Skeletal muscle satellite cell (primary cell): ENCODE results near the gene SLC4A1AP.

ENCODE experiments used
- H3K27me3 ChIP-seq: 2 replicates; pipeline ENCODE4 v1.7.0; 2013; ENCODE audit warnings: low read length; ENCODE audit not compliant: control insufficient read depth, insufficient read depth
- H3K36me3 ChIP-seq: 2 replicates; pipeline ENCODE4 v1.7.0; 2013; ENCODE audit warnings: mild to moderate bottlenecking, control low read depth, low read length; ENCODE audit not compliant: insufficient read depth
- H3K4me1 ChIP-seq: 2 replicates; pipeline ENCODE4 v1.7.0; 2013; ENCODE audit warnings: low read length; ENCODE audit not compliant: control insufficient read depth, insufficient read depth
- H3K4me2 ChIP-seq: 2 replicates; pipeline ENCODE4 v1.7.0; 2013; ENCODE audit warnings: mild to moderate bottlenecking, low read length
- H3K4me3 ChIP-seq: 2 replicates; pipeline ENCODE4 v1.7.0; 2013; ENCODE audit warnings: low read length
- H3K9ac ChIP-seq: 2 replicates; pipeline ENCODE4 v1.7.0; 2013; ENCODE audit warnings: mild to moderate bottlenecking, low read depth, low read length, moderate library complexity
- H3K9me3 ChIP-seq: replicated peaks from 2 replicates; pipeline ENCODE4 v1.7.0; 2013; ENCODE audit warnings: mild to moderate bottlenecking, control low read depth, low read length

Gene SLC4A1AP

DNA sequence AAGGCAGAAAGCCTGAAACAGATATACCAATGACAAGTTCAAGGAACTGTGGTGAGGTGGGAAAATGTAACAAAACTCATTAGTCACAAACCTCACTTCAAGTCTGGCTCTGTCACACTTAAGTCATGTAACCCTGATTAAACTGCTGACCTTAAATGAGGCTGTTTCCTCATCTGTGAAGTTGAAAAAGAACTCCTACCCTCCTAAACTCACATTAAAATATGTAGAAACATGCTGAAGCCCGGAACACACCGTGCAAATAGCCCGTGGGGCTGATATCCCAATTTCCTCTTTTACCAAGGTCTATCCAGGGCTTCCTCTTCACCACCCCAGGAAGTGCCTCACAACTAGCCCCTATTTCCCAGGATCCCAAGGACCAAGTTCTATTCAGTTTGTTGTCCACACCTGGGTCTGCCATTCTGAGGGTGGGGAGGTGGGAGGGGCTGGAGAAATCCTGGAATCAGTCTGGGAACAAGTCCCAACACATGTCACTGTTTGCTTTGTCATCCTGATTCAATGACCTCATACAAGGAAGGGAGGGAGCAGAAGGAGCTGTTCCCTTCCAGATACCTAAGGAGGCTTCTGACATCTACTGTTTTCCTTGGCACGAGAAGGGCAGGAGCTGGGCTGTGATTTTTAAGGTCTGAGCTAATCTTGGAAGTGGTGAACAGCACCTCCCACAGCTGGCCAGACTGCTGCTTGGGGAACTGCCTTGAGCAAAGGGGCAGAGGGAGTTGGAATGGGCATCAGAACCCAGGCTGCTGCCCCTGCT lies 42.3 kb downstream of the SLC4A1AP start:
- no peaks in the 10 kb centered on the region for H3K9me3 ChIP-seq
- peaks cover 66% of the 10 kb centered on the region for H3K4me1 ChIP-seq
- H3K36me3 ChIP-seq = no peaks in the 10 kb centered on the region
- no peaks in the 10 kb centered on the region for H3K27me3 ChIP-seq
- H3K9ac ChIP-seq = peak overlapping the region; percentile 43
- H3K4me2 ChIP-seq = peak overlapping the region; percentile 37
- H3K4me3 ChIP-seq = no peak overlapping the region

DNA sequence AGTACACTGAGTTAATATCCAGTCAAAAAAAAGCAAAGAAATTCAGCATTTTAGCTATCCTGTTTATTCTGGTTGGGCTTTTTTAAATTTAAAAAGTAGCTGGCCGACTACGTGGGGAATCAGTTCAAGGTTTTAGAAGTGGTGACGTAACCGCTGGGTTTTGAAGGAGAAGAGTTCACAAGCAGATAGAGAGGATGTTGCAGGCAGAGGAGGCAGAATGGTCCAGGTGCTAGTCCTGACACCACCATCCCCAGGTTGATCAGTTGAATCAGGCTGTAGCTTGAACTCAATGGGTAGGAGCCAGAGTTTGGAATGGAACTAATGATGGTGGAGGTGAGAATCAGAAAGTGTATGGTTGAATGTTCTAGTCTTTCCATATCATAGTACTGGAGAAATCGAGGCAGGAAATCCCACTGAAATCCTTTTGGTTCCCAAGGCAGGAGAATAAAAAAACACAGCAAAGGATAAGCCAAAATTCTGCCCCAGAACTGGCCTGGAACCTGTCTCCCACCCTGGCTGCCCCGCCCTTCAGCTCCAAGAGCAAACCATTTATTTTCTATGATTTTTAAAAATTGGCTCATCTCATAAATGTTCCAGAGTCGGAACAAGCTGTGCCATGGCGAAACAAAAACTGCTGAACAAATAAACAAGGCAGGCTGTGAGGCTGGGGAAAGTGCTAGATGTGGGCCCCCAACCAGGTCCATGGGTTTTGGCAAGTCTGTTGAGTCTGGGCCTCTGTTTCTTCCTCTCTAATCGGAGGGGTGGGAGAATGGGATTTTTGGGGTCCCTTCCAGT lies 44.0 kb downstream of the SLC4A1AP start:
- Histone ChIP-seq H3K9me3 (no peaks in the 10 kb centered on the region), H3K4me2 (no peak overlapping the region), H3K4me1 (peaks cover 59% of the 10 kb centered on the region), H3K4me3 (no peak overlapping the region), H3K27me3 (no peaks in the 10 kb centered on the region), H3K36me3 (no peaks in the 10 kb centered on the region), H3K9ac (no peak overlapping the region)

DNA sequence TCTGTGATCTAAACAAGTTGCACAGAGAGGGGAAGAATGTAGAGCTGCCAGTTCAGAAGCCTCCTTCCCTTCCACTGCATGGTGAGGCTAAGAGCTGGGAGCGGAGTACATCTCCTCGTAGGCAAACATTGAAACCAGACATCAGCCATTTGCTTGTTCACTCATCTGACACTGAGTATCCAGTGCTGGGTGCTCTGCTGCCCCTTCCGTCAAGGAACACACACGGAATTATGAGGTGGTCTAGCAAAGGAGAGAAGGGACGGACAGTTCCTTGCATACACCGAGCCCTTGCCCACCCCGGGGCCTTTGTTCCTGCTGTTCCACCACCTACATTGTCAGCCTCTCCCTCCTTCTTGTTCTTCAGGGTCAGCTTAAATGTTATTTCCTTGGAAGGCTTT lies 44.6 kb downstream of the SLC4A1AP start:
- H3K4me3 ChIP-seq = no peak overlapping the region
- H3K4me2 ChIP-seq = no peak overlapping the region
- no peaks in the 10 kb centered on the region for H3K27me3 ChIP-seq
- H3K4me1 ChIP-seq = peaks cover 55% of the 10 kb centered on the region
- H3K36me3 ChIP-seq = no peaks in the 10 kb centered on the region
- H3K9me3 ChIP-seq = no peaks in the 10 kb centered on the region
- no peak overlapping the region for H3K9ac ChIP-seq

DNA sequence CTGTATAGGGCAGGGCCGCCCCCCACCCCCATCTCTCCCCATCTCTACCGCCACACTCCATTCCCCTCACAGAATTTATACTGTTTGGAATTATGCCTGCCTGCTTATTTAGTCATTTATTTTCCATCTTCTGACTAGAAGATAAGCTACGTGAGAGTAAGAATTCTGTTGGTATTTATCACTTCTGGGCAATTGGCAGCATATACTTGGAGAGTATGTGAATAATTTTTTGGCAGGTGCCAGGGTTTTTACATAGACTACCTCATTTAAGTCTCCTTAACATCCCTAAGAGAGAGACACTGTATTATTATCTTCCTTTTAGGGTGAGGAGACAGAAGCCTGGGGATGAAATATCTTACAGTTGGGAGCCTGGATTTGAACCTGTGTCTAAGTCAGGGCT lies 45.0 kb downstream of the SLC4A1AP start:
- Histone ChIP-seq H3K4me2 (no peak overlapping the region), H3K9ac (no peak overlapping the region), H3K4me3 (no peak overlapping the region), H3K27me3 (no peaks in the 10 kb centered on the region), H3K9me3 (no peaks in the 10 kb centered on the region), H3K4me1 (peaks cover 51% of the 10 kb centered on the region), H3K36me3 (no peaks in the 10 kb centered on the region)

DNA sequence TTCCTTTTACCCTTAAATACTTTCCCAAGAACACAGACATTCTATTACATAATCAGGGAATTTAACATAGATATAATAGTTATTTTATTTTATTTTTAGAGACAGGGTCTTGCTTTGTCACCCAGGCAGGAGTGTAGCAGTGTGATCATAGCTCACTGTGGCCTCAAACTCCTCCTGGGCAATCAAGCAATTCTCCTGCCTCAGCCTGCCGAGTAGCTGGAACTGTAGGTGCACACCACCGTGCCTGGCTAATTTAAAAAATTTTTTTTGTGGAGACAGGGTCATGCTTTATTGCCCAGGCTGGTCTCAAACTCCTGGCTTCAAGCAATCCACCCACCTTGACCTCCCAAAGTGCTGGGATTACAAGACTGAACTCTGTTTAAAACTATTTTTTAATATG lies 45.6 kb downstream of the SLC4A1AP start:
- no peaks in the 10 kb centered on the region for H3K9me3 ChIP-seq
- H3K4me1 ChIP-seq = peaks cover 46% of the 10 kb centered on the region
- H3K9ac ChIP-seq = no peak overlapping the region
- no peak overlapping the region for H3K4me3 ChIP-seq
- no peaks in the 10 kb centered on the region for H3K36me3 ChIP-seq
- H3K27me3 ChIP-seq = no peaks in the 10 kb centered on the region
- no peak overlapping the region for H3K4me2 ChIP-seq

DNA sequence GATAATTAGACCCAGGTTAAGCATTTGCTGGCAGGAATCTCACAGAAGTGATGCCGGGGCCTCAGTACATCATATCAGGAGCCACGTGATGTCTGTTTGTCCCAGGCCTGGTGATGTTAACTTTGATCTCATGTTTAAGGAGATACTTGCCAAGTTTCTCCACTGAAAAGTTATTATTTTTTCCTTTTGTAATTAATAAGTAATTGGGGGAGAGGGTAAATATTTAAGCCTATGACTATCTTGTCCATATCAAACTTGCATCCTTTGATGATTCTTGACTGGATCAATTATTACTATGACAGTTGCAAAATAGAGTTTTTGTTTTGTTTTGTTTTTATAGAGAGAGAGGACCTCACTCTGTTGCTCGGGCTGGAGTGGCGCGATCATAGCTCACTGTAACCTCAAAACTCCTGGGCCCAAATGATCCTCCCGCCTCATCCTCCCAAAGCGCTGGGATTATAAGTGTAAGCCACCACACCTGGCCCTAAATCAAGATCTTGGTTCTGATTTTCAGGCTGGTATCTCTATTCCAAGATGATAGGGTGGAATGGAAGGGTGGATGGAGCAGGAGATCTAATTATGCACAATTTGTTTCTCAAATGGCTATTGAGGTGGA lies 46.4 kb downstream of the SLC4A1AP start:
- no peaks in the 10 kb centered on the region for H3K9me3 ChIP-seq
- no peaks in the 10 kb centered on the region for H3K36me3 ChIP-seq
- no peak overlapping the region for H3K9ac ChIP-seq
- H3K4me2 ChIP-seq = no peak overlapping the region
- no peaks in the 10 kb centered on the region for H3K27me3 ChIP-seq
- H3K4me3 ChIP-seq = no peak overlapping the region
- peaks cover 46% of the 10 kb centered on the region for H3K4me1 ChIP-seq

DNA sequence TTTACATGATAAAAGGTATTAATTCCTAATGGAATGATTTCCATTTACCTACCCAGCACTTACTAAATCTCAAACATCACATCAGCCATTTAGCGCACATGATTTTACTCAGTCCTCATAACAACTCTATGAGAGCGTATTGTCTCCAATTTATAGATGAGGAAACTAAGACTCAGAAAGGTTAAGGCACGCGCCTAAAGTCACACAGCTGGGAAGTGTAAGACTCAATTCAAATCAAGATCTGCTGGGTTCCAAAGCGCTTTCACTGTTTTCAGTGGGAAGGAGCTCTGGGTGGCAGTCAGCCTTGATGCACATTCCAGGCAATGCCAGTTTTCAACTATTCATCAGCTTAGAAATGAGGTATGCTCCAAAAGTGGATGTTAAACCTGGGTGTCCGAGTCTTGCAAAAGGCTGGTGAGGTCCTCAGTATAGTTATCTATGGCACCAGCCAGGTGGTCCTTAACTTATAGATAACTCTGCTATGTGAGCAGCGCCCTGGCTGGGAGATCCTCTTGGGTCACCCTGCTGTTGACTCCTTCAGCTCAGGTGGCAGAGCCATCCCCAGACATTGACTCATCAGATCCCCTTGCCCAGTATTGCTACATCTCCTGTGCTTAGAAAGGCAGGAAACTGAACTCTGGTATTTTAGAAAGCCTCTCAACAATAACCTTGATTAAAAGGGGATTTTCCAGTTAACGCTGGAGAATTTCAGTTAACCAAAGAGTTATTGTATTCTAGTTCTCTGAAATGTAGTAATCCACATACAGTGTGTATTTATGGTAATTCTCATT lies 47.1 kb downstream of the SLC4A1AP start:
- no peak overlapping the region for H3K9ac ChIP-seq
- no peaks in the 10 kb centered on the region for H3K9me3 ChIP-seq
- no peak overlapping the region for H3K4me2 ChIP-seq
- no peaks in the 10 kb centered on the region for H3K27me3 ChIP-seq
- H3K4me3 ChIP-seq = no peak overlapping the region
- peaks cover 44% of the 10 kb centered on the region for H3K4me1 ChIP-seq
- no peaks in the 10 kb centered on the region for H3K36me3 ChIP-seq

DNA sequence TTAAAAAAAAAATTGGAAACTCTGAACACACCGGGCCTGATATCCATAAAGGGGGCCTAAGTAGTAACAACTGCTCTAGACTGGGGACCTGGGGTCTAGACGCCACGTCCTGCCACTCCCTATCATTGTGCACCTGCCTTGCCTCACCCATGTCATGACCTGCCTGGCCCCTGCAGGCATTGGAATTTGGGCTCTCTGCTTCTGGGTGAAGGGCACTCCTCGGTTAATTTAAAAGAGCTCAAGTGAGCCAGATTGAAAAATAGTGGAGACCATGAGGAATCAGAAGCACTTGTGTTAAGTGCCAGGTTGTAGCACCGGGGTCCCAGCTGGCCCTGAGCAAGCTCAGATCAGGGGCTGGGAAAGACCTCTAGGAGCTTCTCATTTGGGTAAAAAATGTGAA lies 48.1 kb downstream of the SLC4A1AP start:
- peaks cover 42% of the 10 kb centered on the region for H3K4me1 ChIP-seq
- H3K4me3 ChIP-seq = no peak overlapping the region
- H3K27me3 ChIP-seq = no peaks in the 10 kb centered on the region
- H3K9me3 ChIP-seq = no peaks in the 10 kb centered on the region
- H3K9ac ChIP-seq = no peak overlapping the region
- no peaks in the 10 kb centered on the region for H3K36me3 ChIP-seq
- H3K4me2 ChIP-seq = no peak overlapping the region

DNA sequence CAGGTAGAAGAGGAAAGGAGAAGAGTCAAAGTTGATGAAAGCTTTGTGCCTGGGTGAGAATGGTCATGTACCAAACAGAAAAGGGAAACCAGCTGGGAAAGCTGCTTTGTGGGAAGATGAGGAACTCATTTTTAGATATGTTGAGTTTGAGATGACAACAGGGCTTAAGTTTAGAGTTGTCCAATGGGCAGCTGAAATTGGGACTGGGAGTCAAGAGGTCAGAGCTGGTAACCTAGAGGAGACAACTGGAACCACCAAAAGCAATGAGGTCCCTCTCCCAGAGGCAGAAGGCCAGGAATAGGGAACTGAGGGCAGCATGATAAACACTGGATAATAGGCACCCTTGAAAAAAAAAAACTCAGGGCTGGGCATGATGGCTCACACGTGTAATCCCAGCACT lies 48.8 kb downstream of the SLC4A1AP start:
- Histone ChIP-seq H3K9ac (no peak overlapping the region), H3K27me3 (no peaks in the 10 kb centered on the region), H3K9me3 (no peaks in the 10 kb centered on the region), H3K4me2 (no peak overlapping the region), H3K4me3 (no peak overlapping the region), H3K36me3 (no peaks in the 10 kb centered on the region), H3K4me1 (peaks cover 41% of the 10 kb centered on the region)

DNA sequence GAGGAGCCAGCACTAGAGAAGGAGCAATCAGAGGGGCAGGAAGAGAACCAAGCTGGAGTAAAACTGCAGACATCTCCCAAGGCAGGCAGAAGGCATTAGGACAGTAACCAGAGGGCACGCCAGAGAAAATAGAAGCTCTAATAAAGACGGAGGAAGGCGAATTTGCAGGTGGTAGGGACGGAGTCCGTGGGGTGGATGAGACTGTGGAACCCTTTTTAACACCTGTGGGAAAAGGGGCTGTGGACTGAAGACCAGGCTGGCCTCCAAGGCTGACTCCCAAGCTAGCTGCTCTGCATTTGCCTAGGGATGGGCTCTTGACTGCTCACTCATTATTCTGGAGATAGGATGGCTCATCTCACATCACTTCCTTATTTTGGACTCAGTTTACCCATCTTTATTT lies 49.5 kb downstream of the SLC4A1AP start:
- no peaks in the 10 kb centered on the region for H3K27me3 ChIP-seq
- no peak overlapping the region for H3K4me2 ChIP-seq
- no peaks in the 10 kb centered on the region for H3K36me3 ChIP-seq
- no peaks in the 10 kb centered on the region for H3K9me3 ChIP-seq
- no peak overlapping the region for H3K4me3 ChIP-seq
- peaks cover 34% of the 10 kb centered on the region for H3K4me1 ChIP-seq
- H3K9ac ChIP-seq = no peak overlapping the region

DNA sequence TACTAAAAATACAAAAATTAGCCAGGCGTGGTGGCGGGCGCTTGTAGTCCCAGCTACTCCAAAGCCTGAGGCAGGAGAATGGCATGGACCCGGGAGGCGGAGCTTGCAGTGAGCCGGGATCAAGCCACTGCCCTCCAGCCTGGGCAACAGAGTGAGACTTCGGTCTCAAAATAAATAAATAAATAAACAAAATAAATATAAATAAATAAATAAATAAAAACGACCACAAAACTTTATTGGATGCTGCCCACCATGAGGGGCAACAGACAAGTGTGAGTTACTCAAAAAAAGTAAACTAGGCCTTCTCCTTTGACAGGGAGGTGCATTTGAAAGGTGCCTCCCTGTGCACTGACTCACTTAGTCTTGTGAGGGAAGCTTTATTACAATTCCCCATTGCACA lies 50.4 kb downstream of the SLC4A1AP start:
- H3K27me3 ChIP-seq = no peaks in the 10 kb centered on the region
- H3K36me3 ChIP-seq = no peaks in the 10 kb centered on the region
- no peak overlapping the region for H3K4me2 ChIP-seq
- H3K9me3 ChIP-seq = no peaks in the 10 kb centered on the region
- H3K4me3 ChIP-seq = no peak overlapping the region
- peaks cover 31% of the 10 kb centered on the region for H3K4me1 ChIP-seq
- no peak overlapping the region for H3K9ac ChIP-seq
